ENCODE results near the gene SLC45A1.
"Not testable (repeated sequence)": the region's sequence is repeated elsewhere in the genome, so short reads cannot be mapped to it uniquely, and the experiment has no call there.

SLC45A1 gene

DNA sequence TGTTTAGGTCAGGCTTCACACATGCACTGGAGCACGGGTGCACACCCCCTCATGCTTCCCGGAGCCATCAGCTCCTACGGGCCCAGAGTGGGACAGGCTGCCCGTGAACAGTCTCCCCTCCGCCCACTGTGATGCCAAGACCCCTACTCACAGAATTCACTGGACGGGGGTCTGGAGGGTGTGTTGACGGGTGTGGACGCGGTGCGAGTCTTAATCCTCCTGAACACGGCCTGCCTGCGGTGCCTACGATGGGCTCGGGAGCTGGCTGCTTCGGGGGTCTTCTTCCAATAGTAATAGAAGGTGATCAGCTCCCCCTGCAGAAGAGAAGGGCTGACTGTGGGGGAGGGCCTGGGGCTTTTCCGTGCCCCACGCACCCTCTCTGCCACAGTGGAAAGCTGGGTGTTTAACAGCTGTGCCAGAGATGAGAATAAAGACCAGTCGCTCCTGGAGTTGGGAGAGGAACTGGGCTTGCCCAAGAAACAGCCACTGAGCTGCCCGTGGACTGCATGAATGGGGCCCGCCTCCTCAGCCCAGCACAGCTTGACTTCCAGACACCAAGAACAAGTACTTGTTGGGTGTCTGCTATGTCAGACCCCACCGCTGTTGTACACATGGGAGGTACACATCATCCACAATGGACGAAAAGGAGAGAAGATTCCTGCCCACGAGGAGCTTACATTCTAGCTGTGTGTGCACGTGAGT lies 47.9 kb downstream of the SLC45A1 start:
- DNase-seq: no peak

DNA sequence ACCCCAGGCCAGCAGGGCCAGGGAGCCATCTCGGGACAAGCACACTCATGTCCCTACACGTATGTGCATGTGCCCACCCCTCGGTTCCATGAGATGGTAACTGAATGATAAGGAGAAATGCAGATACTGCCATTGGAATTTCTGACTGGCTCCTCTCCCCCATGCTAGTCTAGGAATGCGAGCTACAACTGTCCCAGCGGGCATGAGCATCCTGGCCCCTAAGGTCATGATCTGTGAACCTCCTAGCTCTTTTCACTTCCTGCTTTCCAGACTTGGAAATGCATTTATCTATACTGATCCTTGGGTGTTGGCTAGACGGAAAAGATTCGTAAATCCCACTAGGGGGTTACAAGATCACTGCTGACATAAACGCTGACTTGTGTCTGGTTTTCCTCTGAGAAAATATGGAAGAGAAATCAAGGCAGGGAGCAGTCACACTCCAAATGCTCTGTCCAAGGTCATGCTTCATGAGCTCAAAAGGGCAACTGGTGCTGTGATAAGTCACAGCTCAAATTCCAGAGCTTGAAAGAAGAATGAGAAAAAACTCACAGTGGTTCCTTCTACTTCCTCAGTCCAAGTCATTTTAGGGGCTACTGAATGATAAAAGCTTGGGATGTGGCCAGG lies 49.8 kb downstream of the SLC45A1 start:
- DNase-seq: no peak

DNA sequence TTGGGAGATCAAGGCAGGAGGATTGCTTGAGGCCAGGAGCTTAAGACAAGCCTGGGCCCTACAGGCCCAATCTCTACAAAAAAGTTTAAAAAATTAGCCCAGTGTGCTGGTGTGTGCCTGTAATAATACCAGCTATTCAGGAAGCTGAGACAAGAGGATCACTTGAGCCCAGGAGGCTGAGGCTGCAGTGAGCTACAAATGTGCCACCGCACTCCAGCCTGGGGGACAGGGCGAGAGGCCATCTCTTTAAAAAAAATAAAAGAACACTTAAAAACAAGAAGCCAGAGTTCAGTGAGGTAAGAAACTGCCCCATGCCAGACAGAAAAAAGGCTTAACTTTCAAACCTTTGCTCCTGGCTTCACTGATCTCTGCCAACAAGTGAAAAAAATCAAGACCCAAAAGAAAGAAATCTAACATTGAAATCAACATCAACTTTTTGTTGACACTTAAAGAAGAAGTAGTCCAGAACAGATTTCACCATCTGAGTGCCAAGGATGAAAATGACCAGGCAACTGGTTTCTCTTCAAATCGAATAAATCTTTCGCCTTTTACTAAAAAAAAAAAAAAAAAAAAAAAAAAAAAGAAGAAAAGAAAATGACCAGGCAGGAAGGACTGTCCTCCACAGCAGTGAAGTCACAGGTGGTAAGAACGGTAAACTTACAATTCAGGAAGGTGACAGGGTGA lies 51.2 kb downstream of the SLC45A1 start:
- no peak for DNase-seq

DNA sequence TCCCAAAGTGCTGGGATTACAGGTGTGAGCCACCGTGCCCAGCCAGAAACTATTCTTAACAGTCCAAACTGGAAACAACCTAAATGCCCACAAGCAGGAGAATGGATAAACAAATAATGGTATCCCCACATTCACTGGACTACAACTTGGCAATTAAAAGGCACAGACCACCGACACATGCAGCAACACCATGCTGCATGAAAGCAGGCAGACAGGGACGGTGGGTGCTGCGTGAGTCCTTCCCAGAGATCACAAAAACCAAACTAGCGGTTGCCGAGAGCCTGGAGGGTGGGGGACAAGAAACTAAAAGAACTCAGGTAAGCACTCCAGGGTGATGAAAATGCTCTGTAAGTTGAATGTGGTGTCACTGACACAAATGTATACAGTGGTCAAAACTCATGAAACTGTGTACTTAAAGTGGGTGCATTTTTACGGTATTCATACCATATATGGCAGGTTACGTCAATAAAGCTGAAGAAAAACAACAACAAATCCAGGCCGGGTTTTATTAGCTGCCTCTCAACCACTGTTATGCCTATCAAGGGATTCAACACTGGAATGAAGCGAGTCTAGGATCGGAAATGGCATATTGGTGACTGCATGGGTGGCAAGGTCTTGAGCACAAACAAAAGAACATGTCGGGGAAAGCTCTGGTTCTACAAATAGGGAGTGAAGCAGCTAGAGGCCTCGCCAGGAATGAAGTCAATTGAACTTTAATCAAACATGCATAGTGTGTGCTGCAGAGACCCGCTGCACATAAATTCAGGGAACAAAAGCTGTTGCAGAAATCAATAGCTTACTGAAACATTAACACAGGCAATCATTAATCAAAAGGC lies 52.4 kb downstream of the SLC45A1 start:
- DNase-seq: peak in 4 of 56 donors; percentile 25 to 43 (median 36)

DNA sequence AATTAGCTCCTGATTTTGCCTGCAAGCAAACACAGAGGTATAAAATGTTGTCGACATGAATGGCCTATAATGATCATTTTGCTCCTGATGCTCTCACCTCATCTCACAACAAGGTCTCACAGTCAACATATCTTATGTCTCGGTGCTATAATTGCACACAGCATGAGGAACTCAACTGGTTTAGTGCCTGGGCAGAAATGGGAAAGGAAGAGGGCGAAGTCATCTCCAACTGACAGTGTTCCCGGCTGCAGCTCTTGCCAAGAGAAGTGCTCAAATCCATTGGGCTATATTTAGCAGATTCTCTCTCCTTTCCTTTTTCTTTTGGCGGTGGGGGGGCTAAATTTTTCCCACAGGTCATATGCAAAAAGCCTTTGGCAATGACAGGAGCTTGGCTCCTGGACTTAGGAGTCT lies 53.0 kb downstream of the SLC45A1 start:
- DNase-seq: peak in 6 of 56 donors; percentile 19 to 52 (median 30)

DNA sequence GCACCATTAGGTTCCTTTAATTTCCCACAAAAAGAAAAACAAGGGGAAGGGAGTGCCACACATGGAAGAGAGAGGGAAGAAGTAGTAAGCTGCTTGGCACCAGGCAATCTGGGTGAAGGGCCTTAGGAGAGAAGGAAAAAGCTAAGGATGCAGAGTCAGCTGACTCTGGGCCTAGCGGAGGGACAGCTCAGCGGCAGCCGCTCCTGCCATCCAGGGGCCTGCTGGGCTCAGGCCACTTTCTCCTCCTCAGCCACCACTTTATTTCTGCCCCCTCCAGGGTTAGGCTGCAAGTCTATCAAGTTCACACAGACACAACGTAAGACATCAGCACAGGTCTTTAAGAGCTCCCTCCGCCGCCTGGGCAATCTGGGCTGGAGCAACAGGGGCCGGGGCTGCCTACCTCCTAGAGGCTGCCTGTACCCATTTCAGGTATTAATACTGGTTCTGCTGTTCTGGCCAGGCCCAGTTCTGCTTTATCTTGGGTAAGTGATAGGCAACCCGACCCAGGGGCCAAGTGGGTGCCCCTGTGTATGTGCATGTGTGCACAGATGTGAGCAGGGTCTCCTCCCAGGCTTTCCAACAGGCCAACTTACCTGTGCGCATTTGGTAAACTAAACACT lies 53.6 kb downstream of the SLC45A1 start:
- DNase-seq: peak in 2 of 56 donors; percentile 29 to 52

DNA sequence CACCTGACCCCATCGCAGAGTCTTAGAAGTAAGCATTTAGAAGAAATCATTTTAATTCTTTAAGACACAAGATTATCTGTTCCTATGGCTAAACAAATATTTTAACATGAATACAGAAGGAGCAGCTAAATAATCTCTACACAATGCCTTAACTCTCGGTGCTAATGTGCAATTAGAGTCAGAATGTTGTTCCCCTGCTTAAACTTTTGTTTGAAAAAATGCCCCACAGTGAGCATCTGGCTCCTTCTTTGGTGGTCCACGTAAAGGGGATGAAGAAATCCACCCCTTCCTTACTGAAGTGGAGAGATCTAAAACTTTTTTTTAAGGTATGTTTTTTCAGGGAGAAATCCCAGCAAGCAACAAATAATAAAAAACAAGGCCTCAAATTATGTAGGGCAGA lies 55.2 kb downstream of the SLC45A1 start:
- DNase-seq: no peak

DNA sequence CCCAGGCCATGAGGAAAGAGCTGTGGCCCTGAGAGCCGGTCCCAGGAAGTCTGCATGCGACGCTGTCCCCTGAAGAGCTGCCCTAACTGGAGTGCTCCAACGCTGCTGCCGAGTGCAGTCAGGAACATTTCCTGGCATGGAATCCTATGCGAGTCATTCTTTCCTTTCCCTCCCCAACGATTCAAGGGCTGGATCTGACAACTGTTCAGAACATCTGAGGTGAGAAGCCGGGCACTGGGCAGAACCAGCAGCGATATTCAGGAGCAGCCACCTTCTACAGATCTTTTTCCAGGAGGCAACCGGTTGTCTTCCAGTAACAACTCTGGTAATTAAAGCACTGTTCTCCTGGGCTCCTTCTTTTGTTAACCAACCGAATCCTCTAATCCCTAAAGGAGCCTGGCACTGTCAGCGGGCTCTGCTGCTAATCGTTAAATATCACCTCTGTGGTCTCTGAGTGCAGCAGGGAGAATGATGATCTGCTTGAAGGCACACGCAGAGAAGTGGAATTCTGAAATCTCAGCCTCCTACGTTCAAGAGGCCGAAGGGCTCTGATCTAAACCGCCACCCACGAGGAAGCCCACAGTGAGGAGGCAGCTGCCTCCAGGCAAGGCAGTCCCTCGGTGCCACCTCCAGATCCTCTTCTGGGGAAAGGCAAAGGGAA lies 55.8 kb downstream of the SLC45A1 start:
- DNase-seq: peak in 25 of 56 donors; percentile 15 to 57 (median 40)

DNA sequence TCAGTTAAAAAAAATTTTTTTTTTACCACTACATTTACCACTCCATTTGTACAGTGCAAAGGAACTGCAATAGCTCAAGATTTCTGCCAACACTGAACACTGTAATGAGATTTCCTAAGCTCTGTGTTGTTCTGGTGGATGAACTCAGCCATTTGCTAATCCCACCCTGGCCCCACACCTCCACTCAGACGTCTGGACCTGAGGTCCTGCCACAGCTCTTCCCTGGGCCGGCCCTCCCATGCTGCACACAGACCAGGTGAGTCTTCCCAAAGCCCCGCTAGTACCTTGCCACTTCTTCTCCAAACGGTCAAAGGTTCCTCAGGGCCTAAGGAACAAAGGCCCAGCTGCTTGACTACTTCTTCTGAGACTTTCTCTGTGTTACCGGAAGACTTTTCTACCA lies 56.4 kb downstream of the SLC45A1 start:
- DNase-seq: no peak

DNA sequence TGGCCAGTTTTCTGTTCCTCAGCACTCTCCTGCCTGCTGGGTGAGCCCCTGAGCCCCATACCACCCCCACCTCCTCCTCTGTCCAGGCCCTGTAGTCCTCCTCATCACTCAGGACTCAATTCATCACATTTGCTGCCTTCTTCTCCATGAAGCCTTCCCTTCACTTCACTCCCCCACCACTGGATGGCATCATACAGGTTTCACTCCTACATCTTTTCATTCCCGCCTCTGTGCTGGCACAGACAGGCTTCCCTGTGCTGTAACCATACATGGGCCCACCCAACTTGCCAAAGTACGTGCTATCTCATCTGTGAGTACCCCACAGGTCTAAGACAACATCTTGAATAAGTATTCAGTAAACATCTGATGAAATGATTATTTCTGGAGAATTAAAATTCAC lies 56.9 kb downstream of the SLC45A1 start:
- DNase-seq: no peak

DNA sequence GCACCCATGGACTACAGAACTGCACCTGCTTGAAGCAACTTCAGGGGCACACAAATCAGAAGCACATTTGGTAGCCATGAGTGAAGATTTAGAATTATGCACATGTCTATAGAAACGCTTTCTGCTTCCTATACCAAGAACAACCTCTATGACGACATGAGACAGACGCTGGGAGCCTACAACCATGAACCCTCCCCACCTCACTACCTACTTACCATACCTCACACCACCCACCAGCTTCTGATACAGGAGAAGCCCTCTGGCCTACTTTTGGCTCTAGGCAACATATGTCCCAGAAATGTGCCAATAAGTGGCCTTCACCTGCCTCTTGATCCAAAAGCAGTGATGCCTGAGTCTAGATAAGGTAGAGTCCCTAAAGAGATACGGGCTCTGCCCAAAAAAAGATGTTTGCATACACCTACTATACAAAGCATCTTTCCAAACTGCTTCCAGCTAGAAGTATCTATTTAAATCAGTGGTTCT lies 58.5 kb downstream of the SLC45A1 start:
- no peak for DNase-seq

DNA sequence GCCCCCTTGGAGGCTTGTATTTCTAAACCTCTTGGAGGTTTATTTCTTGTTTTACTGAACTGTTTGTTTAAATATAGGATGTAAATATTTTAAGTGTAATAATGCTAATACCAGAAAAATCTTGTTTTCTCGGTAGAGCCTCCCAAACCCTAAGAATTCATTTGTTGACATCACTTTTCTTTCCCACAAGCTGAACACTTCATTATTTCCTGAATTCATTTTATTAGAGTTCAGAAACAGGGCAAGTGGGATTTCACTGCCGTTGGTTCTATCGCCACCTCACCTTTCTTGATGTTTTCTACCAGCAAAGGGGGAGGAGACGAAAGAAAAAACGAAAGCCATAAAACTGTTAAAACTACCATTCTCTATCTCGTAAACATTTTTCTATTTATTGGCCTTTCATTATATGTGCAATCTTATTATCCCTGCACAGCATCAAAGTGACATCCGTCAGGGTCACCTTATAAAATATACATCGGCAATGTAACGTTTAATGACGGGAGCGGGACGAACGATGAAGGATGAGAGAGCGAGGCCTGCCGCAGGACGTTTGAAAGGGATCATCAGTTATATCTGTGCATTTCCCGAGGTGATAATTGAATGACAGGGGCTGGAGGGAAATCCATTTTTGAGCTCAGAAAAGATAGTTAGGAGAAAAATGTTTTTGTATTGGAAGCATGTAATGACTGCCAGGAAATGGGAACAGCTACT lies 59.5 kb downstream of the SLC45A1 start:
- DNase-seq: no peak

DNA sequence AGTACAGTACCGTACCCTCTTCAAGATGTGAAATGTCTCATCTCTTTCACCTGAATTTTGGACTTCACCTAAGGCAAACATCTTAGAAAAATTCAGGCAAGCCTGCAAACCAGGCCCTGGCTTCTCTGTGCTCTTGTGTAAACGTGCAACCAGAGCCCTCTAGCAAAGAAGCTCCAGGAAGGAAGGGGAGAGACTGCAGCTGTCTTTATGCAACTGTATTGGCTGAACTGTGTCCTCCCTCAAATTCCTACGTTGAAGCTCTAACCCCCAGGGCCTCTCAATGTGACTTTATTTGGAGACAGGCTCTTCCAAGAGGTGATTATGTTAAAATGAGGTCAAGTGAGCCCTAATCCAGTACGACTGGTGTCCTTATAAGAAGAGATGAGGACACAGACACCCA lies 60.3 kb downstream of the SLC45A1 start:
- no peak for DNase-seq

DNA sequence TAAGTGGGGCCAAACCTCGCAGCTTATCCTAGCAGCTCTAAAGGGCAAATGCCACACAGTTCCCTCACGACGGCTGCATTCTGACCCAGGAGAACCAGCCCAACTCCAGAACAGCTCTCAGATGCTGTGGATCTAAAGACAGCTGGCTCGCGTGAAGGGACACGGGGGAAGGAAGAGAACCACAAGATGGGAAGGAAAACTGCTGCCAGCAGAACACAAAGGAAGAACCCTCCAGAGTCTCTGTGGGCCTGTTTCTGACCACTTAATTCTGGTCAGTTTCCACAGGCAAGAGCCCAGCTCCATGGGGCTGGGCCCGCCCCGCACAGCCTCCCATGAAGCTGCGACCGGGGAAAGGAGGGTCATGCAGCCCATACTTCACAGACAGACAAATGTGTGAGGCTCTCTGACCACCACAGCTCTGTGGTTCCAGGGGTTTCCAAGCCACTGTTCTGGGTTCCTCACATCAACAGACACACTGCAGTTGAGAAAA lies 61.1 kb downstream of the SLC45A1 start:
- no peak for DNase-seq

DNA sequence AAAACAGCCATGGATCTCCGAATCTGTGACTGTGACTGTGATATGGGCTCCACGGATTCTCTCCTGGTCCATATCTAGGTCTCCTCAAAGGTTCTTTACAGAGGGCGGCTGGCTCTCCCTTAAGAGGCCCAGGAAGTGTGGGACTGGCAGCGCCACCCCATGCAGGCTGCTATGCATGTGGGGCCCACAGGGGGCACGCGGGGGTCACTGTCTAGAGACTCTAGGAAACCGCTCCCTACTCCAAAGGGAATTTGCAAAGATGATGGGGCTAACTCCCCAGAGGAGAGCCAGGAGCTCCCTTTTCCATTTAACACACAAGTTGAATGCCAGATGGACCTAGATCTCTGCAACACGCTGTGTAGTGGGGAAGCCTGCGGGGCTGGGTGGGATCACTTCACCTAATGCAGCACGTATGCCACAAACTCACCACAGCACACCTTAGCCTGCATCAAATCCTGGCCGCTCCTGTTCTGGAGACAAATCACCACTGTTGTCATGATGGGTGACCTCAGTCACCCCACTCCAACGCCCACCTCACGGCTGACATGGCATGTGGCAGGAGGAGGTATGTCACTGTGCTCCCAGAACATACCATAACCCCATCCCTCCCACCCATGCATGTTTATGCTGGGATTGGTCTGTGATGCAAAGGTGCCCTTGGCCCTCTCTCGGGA lies 61.7 kb downstream of the SLC45A1 start:
- no peak for DNase-seq

DNA sequence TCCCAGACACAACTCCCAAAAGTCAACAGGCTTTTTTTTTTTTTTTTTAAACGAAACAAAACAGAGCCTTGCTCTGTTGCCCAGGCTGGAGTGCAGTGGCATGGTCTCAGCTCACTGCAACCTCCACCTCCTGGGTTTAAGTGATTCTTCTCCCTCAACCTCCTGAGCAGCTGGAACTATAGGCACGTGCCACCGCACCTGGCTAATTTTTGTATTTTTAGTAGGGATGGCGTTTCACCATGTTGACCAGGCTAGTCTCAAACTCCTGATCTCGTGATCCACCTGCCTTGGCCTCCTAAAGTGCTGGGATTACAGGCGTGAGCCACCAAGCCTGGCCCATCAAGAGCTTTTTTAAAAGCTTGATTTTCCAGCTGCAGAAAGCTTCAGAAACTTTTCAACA lies 62.4 kb downstream of the SLC45A1 start:
- DNase-seq: not testable (repeated sequence)

DNA sequence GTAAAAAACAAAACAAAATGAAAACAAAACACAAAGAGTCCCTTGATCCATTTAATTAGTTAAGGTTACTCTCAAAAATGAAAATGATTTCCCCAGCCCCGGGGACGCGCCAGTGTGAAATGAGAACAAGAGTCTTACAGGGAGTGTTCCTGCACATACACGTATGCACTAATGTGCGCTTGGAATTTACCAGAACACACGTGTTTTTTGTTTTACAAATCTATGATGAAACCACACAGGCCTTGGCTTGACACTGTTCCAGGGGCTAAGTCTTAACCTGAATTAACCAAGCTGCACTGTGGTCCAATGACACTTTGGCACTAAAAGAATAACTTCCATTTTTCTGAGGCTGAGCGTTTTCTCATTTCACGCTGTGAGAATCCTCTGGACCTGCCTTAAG lies 63.7 kb downstream of the SLC45A1 start:
- no peak for DNase-seq

DNA sequence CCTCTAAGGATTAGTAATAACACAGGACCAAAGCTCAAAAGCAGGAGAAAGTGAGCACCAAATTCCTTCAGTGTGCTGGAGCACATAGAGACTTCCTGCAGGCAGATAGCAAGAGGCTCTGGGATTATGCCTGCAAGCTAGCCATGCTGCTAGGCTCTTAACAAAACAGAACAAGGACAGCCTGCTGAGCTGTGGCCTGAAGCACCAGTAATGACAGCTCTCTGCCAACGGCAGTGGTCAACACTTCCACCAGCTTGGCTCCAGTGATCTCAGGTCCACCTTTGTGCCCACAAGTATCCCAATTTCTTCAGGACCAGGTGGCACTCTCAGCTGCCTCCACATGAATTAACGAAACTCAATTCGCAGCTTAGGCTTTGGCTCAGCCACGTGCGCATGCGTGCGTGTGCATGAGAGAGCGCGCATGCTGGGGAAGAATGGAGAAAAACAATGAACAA lies 64.2 kb downstream of the SLC45A1 start:
- peak in 17 of 56 donors; percentile 20 to 72 (median 44) for DNase-seq

All from amygdala (tissue), 56 donors.